Skeletal muscle cell (primary cell): ENCODE measurements around the gene SLC12A8.

Experiments
- DNase-seq: peaks from one replicate; pipeline ENCODE4 v3.0.0-alpha.2; 2010; ENCODE audit warnings: low read depth
- H3K4me3 ChIP-seq: 2 replicates; pipeline ENCODE4 v1.5.1; 2011; ENCODE audit warnings: low read depth, mild to moderate bottlenecking, control low read depth, low read length, moderate library complexity

Gene SLC12A8

DNA sequence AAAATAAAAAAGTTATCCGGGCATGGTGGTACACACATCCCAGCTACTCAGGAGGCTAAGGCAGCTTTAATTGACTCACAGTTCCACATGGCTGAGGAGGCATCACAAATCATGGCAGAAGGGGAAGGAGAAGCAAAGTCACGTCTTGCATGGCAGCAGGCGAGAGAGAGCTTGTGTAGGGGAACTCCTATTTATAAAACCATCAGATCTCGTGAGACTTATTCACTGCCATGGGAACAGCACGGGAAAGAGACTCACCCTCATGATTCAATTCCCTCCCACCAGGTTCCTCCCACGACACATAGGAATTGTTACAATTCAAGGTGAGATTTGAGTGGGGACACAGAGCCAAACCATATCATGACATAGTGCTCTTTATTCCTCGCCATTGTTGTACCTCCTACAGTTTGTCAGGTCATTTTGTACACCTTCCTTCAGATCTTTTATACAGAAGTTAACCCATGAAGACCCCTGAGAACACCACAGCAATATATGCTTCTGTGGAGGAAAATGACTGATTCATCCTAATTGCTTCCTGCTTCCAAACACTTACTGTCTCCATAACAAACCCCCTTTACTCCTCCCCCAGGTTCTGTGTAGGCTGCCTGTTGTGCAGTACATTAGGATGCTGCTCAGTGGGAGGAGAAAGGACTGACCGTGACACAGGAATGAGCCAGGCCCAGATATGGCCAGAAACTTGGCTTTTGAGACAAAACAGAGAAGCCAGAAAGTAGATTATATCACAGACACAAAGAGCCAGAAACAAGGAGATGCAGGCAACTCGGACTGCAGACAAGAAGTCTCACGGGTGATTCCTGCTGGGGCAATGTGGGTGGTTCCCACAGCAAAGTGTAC lies 88.9 kb downstream of the SLC12A8 start:
- H3K4me3 ChIP-seq = no peak overlapping the region
- DNase-seq = peak; percentile 33

DNA sequence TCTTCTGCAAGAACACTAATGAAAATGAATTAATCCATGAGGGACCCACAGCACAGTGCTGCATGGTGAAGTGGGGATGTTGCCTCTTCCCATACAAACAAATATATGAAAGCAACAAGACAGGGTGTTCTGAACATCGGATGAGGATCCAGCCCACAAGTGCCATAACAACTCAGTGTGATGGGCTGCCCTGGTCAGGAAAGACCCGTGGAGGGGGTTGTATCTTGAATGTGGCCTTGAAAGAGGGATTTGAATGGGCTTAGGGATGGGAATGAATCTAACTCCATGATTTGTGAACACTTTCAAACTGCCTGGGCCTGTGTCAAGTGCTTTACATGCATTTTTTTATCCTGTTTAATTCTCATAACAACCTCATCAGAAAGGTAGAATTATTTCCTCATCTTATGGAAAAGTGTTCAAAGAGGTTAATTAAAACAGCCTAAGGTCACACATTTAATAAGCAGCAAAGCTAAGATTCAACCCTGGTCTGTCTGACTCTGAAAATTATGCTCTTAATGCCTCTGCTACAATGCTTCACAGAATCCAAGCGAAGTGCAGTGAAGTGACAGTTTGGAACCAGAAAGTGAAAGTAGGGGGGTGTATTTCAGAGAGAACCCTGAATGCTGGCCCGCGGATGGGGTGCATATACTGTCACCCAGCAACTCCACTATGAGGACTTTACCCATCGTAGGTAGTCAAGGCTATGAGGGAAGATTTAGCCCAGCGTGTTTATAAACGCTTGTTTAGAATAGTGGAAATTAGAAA lies 91.1 kb downstream of the SLC12A8 start:
- no peak for DNase-seq
- H3K4me3 ChIP-seq = no peak overlapping the region

DNA sequence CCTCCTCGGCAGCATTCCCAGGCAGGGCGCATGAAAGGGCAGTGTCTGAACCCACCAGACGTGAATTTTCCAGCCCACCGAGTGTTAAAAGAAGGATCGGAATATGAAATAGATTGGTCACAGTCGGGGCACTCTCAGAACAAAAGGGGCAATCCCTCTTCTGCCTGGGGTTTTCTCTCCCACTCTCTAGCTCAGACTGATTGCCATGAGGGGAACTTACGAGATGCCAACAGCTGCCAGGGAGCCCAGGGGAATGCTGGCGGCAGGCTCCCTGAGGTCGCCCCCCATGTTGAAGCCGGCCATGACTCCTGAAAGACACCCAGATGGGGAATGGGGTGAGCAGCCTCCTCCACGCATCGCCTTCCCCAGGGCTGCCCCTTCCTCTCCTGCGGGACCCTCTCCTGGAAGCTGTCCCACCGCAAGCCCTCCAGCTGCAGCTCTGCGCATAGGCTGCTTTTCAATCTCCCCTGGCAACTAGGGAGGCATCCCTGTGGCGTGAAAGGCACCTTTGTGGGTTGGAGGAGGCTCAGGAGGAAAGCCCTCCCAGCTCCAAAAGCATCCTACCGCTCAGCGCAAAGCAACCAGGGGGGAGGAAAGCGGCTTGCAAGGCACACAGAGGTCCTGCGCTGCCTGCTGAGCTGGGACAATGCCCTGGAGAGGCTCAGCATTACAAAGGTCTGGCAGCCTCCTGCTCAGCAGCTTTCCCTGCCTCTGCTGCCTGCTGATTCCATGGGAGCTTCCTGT lies 92.0 kb downstream of the SLC12A8 start:
- DNase-seq = no peak
- H3K4me3 ChIP-seq = no peak overlapping the region

DNA sequence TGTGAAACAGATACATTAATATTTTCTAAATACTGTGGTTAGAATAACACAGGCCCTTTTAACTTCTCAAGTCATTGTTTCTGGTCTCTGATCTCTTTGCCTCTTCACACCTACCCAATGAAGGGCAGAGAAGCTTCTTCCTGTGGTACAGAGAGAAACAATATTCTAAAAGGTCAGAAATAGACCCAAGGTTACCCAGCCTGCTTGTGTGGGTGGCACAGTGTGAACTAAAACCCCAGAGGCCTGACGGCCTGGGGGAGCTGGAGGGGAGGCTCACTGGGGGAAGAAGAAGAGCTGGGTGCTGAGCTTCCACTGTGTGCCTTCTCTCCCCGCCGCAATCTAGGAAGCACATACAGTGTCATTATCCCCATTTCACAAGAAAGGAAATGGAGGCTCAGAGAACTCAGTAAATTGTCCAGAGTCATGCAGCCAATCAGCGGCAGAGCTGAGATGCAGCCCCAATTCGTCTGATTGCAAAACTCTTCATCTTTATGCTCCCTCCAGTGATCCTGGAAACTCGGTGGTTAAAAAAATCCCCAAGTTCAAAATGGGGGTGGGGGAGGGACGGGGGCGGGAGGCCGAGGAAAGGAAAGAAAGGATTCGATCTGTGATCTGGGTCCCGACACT lies 92.7 kb downstream of the SLC12A8 start:
- DNase-seq = no peak

DNA sequence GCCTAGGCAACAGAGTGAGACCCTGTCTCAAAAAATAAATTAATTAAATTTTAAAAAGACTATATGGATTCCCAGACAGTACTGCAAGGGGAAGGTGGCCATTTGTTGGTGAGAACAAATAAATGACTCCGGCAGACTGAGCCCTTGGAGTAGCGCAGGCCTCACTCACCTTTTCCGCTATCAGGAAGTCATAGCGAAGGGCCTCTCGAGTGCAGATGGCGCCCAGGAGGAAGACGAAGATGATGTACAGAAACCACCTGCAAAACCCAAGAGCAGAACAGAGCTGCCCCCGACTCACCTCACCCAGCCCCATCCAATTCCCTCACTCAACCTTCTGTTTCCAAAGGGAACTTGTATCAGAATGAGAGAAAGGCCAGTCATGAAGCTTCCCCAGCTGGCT lies 93.9 kb downstream of the SLC12A8 start:
- no peak overlapping the region for H3K4me3 ChIP-seq
- DNase-seq = no peak

More for the DNA sequence above, 92.7 kb downstream of the SLC12A8 start:
- no peak overlapping the region for H3K4me3 ChIP-seq

DNA sequence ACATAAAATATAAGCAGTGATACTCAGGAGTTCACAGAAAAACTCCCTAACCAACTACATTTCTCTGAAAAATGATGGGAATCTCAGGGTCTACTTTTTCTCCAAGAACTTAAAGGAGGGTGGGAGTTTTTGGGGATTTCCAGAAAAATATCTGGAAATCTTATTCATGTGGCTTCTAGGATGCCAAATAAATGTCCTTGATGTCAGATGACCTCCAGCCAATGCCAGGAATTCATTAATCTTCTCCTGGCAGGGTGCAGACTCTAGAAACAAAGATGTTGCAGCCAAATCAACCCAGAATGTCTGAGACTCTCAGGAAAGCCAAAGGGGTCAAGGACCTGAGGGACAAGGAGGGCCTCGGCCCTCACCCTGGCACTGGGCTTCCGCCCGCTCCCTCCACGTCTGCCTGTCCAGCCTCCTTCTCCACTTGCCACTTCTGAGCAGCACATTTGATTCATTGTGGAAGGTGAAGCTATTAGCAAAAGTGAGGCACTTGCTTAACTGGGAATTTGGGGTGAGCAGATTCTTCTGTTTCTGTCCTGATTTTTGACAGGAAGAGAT lies 94.8 kb downstream of the SLC12A8 start:
- no peak for DNase-seq

DNA sequence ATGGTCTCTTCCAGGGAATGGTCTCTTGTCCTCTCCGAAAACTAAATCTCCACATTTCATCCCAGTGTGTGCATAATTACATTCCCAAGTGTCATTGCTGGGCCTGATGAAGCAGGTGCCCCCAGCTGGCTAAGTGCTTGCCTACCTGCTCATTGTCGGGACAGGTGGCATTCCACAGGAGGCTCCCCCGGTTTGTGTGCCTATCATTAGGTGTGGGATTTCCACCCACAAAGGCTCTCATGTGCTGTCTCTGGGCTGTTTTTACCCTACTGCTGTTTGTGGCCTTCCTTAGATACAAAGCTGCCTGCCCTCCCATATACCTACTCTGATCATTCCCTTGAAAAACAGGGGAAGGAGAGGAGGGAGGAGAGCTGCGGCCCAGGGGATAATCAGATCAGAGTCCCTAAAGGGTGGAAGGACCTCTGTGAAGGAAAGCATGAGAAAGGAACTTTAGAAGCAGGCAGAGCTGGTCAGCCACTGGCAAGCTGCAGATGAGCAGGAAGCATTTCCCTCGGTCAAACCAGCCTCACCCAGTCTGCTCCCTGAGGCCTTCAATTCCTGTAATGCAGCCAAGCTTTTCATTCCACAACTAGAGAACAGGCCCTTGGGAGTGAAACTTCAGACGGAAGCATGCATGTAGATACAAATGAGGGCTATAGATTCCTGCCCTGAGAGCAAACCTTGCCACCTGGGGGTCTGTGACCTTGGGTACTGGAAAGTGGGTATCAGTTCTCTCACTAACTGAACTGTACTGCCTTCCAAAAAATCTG lies 96.1 kb downstream of the SLC12A8 start:
- H3K4me3 ChIP-seq = no peak overlapping the region
- DNase-seq = peak; percentile 60

More for the DNA sequence above, 94.8 kb downstream of the SLC12A8 start:
- no peak overlapping the region for H3K4me3 ChIP-seq

DNA sequence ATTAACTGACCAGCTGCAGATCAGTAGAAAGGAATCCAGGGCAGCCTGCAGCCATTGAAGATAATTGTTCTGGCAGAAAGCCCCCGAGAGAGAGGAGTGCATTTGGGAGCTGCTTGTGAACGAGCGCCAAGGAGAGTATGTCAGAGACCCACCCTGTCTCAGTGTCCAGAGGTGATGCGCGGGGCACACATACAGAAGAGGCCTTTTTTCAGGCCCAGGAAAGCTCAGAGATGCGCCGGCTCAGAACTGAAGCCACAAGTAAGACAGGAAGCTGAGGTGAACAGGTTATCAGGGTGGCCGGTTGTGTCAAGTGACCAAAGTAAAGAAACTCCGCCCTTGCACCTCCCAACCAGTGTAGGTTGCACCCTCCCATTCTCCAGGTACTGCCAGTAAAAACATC lies 96.9 kb downstream of the SLC12A8 start:
- no peak overlapping the region for H3K4me3 ChIP-seq
- peak; percentile 31 for DNase-seq

DNA sequence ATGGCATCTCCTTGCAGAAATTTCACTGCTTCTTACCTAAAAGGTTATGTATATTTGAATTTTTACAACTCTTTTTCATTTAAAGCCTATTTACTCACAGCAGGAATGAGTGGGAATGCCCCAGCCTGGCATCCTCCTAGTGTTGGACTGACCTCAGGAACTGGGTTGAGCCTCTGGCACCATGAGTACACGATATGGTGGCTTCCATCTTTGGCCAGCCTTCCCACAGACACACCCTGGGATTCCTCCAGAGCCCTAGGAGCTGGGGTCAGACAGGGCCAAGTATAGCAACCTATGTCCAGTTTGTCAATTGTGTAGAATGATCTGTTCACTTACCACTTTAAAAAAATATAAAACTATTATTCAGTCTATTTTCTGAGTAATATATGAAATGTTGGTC lies 99.6 kb downstream of the SLC12A8 start:
- no peak overlapping the region for H3K4me3 ChIP-seq
- DNase-seq = no peak

DNA sequence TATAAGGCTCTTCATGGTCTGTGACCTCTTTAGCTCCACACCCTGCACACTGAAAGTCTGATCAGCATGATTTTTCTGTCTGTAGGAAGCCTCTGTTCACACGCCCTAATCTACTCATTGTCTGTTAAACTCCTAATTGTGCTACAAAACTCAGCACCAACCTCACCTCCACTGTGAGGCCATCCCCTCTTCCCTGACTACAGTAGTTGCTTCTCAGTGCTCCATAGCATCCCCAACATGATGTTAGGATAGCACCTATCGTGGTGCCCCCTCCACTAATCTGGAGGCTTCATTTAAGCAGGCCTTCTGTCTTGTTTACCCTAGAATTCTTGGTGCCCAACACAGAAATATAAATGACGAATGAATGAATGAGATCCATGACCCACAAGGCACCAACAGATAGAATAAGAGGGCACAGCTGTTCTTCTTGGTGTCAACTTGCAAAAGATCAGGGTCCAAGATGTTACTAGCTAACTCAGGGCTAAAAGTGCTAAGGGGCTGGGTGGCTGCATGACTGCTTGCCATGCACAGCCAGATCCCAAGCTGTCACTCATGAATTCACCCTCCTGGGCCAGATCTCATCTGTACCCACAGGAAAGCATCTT lies 101.6 kb downstream of the SLC12A8 start:
- H3K4me3 ChIP-seq = no peak overlapping the region
- no peak for DNase-seq

DNA sequence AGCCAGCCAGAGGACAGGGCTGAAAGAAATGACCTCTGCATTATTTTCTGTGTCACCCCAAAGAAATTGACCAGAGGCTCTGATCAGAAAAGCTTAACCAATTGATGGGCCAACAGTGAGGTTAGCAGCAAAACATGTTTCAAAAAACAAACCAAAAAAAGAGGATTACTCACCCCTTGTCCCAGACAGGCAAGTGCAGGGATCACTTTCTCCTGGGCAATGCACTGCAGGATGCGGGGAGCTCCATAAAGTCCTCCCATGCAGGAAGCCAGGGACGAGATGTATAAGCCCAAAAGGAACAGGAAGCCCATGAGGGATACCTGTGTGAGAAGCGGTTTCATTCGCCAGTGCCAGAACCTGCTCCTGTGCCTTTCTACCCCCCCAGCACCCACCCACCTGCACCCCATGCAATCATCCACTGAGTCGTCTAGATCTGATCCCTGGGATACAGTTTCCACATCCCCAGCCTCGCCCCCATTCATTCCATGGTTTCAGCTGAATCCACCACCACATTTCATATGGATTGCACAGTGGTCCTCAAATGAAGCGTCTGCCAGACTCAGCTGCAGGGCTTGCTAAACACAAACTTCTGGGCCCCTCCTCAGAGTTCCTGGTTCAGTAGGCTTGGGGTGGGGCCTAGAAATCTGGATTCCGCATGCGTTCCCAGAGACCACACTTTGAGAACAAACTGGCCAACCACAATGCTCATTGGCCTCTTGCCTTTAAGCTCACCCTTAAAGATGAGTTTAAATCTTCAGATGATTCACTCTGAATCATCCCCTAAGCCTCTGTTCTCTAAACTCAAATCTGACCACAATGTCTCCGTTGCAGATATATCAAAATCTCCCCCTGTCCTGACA lies 102.3 kb downstream of the SLC12A8 start:
- no peak overlapping the region for H3K4me3 ChIP-seq
- peak; percentile 95 for DNase-seq

DNA sequence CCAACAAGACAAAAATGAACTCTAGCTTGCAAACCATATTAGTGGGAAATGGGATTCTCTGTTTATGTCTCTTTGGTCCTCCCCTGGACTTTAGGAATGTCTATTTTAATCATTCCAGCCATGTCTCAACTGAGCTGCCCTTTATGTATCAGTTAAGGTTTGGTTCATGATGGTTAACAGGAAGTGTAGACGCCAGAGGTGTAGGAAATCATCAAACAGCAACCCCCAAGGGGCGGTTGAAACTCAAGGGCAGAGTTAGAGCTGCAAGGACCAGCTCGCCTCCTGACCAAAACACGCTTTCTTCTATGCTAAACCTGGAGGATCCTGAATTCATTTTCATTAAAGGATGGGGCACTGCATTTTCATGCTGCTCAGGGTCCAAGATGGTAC lies 103.0 kb downstream of the SLC12A8 start:
- no peak for DNase-seq
- no peak overlapping the region for H3K4me3 ChIP-seq

DNA sequence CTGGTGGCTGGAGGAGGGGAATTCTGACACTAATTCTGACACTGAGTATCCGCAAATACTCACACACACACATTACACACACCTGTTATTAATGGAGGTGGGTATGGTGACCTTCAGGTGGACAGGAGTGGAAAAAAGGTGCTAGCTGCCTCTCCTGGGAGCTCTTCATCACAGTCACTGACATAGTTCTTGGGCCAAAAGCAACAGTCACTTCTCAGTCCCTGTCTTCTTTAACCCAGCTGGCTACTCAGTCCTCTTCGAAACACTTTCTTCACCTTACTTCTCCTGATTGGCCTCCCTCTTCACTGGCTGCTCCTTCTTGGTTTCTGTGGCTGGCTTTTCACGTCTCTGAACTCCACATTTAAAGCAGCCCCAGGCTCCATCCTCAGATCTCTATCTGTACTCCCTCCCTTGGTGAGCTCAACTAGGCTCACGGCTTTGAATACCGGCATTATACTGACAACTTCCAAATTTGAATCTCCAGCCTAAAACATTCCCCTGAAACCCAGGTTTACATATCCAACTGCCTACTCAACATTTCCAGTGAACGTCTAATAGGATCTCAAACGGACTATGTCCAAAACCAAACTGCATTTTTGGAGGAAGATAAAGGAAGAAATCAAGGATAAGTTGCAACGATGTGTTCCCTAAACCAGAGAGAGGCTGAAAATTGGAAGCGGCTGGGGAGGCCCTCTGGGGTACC lies 103.6 kb downstream of the SLC12A8 start:
- no peak for DNase-seq
- H3K4me3 ChIP-seq = no peak overlapping the region

DNA sequence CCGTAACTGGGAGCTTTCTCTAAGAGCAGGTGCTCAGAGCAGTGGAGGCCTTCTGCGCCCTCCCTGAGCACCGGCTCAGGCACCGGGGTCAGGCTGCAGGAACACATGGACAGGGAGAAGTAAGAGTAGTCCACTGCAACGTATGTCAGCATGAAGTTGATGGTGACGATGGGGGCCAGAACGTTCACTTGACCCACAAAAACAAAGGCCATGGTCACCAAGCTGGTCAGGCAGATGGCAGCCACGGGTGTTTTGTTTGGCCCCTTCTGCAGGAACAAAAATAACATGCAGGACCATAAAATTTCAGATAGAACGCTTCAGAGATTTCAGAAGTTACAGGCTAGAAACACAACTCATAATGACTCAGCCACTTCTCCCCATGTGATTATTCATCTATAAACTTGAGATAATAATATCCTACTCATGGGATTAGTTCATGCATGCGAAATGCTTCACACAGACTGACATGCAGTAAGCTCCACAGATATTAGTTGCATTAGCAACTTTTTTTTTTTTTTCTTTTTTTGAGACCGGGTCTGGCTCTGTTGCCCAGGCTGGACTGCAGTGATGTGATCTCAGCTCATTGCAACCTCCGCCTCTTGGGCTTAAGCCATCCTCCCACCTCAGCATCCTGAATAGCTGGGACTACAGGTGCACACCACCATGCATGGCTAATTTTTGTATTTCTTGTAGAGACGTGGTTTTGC lies 104.5 kb downstream of the SLC12A8 start:
- DNase-seq = peak; percentile 77
- no peak overlapping the region for H3K4me3 ChIP-seq

DNA sequence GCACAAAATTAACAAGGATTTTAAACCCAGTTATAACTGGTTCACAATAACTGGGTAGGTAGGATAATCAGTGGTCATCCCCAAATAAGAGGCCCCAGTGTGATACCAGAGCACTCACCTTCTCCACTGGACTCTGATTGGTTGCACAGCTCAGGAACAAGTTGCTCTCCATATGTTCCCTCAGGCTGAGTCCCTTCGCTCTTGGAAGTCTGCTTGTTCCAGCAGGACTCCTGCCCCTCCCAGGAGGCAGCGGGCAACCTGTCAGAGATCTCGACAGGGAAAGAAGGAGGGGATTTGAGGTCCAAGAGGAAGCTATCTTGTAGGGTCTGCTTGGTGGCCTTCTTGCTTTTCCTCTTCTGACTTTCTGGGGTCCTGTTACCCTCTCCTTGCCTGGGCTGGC lies 105.2 kb downstream of the SLC12A8 start:
- H3K4me3 ChIP-seq = no peak overlapping the region

DNA sequence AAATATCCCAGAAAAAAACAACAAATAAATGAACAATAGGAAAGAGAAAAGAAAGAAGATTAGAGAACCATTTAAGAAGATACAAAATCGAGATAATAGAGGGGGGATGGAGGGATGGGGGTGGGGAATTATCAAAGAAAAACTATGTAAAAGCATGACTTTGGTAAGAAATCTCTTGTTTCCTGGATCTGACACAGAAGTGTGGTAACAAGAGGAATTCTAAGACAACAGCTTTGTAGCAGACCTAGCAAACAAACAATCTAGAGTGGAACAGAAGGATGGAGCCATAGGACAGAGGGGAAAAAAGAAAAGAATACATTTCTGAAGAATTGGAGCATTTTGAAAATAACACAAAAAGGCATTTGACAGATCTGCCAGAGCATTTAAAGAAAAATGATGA lies 107.4 kb downstream of the SLC12A8 start:
- no peak overlapping the region for H3K4me3 ChIP-seq
- no peak for DNase-seq

More for the DNA sequence above, 105.2 kb downstream of the SLC12A8 start:
- no peak for DNase-seq
